HG02938 (cell line): ENCODE results near the gene C2CD4C.
"Not testable (repeated sequence)": the region's sequence is repeated elsewhere in the genome, so short reads cannot be mapped to it uniquely, and the experiment has no call there.

Source experiments
- ATAC-seq: cut with Tn5 transposase; IDR thresholded peaks from one replicate; pipeline ENCODE4 v1.9.1; 2021; ENCODE audit warnings: mild to moderate bottlenecking, moderate library complexity; ENCODE audit not compliant: unreplicated experiment

The C2CD4C gene

DNA sequence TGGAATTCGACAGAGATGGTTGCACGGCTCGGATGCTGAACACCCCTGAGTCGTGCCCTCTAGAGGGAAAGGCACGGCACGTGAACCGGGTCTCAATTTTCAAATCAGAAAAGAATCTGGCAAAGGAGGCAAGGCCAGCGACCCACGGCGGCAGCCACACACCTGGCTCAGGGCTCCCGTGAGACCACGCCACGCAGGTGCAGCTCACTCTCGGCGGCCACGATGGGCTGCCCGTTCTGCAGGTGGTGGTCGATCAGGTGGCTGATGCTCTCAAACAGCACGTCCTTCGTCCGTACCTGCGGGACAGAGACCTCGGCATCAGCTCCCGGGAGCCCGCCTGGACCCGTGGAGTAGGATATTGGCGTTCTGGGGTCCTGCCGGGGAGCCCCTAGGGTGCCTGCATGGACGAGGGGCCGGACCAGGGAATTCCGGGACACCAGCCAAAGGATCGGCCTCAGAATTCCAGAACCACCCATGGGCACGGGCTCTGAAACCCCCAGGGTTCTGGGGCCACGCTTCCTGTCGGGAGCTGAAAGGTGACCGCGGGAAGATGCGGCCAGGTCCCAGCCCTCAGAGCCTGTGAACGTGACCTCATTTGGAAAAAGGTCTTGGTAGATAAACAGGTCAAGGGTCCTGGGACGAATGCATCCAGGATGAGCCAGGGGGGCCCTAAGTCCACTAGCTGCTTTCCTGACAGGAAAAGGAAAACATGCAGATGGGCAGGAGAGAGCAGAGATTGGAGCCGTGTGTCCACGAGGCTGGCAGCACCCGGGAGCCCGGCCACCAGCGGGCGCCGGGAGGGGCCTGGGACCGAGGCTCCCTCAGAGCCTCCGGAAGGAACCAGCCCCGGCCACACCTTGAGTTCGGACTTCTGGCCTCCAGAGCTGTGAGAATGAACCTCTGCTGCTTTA, 10.1 kb upstream of the C2CD4C start:
- no peak for ATAC-seq

DNA sequence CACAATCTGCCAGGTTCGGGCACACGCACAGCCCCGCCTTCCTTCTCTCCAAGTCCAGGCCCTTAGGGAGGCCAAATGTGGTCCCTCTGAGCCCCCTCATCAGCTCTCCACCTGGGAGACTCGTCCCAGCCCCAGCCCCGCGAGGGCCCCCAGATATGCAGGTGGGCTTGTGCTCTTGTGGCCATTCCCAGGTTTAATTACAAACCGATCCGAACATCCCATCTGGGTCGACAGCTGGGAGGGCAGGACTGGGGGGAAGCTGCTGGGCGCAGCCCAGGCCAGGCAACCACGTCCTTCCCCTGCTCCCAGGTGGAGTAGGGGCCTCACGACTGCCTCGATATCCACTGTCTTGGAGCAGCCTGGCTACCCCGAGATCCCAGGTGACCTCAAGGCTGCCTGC, 7.5 kb upstream of the C2CD4C start:
- no peak for ATAC-seq

- ATAC-seq, result no peak
Observed at GRCh38 chr19:415292-415691, 6.3 kb upstream of the C2CD4C start.

DNA sequence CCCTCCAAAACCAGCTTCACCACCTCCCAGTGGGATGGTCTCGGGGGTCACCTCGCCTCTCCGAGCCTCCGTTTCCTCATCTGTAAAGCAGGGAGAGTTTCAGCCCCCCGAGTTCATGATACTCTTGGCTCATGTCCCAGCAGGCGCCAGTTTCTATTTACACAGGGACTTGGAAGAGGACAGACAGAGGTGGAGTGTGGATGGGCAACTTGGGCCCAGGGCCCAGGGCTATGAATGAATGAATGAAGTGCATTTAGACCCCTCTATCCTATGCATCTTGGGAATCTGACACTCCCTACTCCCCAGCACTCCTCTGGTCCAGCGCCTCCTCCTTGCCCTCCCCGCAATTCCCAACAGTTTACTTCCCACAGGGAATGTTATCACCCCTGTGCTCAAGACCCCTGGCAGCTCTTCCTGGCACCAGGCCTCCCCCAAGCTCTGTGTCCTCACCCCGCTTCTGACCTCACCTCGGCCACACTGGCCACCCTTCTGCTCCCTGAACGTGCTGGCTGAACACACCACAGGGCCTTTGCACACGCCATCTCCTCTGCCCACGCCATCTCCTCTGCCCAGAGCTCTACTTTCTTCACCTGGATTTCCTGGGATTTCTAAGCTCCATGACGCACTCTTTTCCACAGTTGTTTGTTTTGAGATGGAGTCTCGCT, 4.9 kb upstream of the C2CD4C start:
- ATAC-seq, result no peak

DNA sequence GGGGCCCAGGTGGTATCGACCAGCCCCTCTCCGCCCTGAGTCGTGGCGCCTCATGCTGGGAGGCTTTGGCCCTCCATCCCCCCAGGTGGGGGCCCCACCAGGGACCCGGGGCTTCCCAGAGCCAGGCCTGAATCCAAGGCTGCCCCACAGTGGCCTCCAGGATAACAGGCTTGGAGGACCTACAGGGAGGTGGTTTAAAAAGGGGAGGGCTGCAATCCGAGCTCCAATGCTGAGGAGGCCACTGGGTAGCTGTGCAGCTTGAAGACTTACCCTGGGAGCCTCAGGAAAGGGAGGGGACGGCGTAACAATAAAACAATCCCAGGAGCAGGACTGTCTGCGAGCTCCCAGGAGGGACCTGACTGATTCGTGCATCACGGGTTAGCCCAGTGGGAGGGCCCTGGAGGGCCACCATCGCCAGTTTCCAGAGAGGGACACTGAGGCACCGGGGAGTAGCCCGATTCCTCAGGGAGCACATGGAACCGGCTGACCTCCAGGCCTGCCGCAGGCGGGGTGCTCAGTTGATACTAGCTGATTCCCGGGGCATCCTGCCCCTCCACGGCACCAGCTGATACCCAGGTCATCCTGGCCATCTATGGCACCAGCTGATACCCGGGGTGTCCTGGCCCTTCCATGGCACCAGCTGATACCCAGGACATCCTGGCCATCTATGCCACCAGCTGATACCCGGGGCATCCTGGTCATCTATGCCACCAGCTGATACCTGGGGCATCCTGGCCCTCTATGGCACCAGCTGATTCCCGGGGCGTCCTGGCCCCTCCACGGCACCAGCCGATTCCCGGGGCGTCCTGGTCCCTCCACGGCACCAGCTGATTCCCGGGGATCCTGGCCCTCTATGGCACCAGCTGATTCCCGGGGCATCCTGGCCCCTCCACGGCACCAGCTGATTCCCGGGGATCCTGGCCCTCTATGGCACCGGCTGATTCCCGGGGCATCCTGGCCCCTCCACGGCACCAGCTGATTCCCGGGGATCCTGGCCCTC, 3.7 kb upstream of the C2CD4C start:
- ATAC-seq, result no peak

DNA sequence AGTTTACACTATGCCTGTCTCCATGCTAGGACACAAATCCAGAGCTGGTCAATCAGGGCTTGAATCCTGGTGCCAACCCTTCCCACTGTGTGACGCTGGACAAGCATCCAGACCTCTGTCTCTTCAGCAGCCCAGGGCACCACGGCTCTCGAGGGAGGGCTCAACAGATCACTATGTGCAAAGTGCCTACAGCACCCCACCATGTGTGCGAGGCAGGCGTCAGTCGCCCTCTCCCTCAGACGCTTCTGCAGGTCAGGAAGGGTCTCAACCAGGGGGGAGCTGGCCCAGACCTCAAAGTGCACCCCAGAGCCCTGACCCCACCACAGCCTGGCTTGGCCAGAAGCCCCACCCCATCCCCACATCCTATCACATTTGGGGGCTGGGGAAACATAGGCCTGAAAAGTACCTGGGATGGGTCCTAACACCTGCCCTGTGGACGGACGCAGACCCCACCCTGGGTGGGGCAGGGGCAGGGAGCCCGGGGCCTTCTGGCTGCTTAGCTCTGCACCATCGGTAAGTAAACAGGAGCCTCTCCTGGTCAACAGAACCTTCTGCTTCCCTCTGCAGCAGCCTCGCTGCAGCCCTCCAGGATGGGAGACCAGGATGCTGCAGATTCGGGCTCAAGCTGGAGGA, 2.9 kb upstream of the C2CD4C start:
- no peak for ATAC-seq

GRCh38 chr19:411121-411722, 2.3 kb upstream of the C2CD4C start:
- ATAC-seq, result not testable (repeated sequence)

DNA sequence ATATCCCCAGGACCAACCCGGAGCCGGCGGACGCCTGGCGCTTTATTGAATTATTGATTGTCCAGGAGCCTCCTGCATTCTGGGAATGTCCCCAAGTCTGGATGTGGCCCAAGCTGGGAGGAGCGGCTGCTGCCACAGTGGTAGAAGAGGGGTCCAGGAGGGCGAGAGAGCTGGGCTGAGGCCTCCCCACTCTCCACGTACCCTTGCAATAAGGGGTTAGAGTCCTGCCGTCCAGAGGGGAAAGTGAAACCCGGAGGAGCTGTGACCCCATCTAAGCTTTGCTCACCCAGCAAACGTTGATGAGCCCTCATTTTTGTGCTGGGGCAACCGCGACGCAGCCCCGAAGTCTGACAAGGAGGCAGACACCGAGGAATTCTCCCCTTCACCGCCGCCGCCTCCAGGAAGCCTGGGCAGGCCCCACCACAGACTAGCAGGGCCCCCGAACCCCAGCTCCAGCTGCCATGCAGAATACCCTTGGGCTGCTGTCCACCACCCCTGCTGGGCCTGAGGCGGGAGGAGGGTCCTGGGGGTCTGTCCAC, 1.4 kb upstream of the C2CD4C start:
- no peak for ATAC-seq

- no peak for ATAC-seq
Observed at GRCh38 chr19:409516-410242, 732 bp upstream of the C2CD4C start.

- ATAC-seq, result no peak
Observed at GRCh38 chr19:408441-408901, 476 bp downstream of the C2CD4C start.

- ATAC-seq, result no peak
Observed at GRCh38 chr19:407511-408440, 1.2 kb downstream of the C2CD4C start.

GRCh38 chr19:406971-407510, 1.9 kb downstream of the C2CD4C start:
- ATAC-seq, result no peak

DNA sequence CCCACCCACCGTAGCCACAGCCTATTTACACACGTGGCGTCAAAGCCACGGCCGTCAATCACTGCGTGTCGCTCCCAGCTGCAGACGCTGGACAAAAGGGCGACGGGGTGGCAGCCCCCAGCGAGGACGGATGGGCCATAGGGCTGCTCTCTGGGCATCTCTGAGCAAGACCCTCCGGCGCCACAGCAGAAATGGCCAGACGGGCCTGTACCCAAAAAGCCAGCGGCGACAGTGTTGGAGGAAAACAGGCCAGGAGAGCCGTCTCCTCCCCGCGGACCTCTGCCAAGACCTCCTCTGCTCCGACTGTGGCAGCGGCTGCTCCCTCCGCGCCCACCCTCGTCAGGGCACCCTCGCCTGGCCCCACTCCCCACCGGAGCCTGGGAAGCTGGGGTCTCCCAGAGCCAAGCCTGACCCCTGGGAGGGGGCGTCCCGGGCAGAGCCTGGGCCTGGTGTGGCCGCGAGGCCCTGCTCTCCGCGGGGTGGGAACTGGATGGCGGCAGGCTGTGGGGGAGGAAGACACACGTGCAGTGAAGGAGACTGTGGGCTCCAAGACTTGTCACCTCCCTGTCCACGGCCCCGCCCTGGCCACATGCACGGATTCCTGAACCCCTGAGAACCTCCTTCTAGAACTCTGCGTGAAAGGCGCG, 2.7 kb downstream of the C2CD4C start:
- ATAC-seq, result no peak

GRCh38 chr19:405121-405965, 3.6 kb downstream of the C2CD4C start:
- ATAC-seq, result no peak

GRCh38 chr19:403221-404027, 5.5 kb downstream of the C2CD4C start:
- ATAC-seq, result no peak

- no peak for ATAC-seq
Observed at GRCh38 chr19:402786-403185, 6.2 kb downstream of the C2CD4C start.
